Measurements from ENCODE around the gene SUCO.

Gene SUCO

GRCh38 chr1:172641492-172641891, 108.5 kb downstream of the SUCO start:
- no peak for TF ChIP-seq CTCF (IDR thresholded peaks at IDR 0.05; ENCODE audit: borderline replicate concordance, control extremely low read depth, extremely low read depth, insufficient read depth, missing control alignments)
- in situ Hi-C loops (cut with MboI; ENCODE audit: low sequenced_read_pairs, unreplicated experiment) = no loop called here

DNA sequence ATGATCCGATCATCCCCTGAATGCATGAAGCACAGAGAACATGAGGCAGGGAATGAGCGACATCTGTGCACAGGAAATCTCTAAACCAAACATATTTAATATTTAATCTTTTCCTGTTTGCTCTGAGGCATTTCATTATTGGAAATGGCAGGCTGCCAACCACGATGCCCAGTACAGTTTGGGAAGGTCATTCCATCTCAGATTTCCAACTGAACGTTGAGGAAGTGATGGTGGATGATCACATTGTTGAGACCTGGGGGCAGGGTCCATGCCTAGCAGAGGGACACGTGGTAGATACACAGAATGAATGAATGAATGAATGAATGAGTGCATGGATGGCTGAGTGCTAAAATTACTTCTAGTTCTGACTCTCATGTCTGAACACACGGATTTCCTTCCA, 110.0 kb downstream of the SUCO start:
- no peak for DNase-seq (ENCODE audit: low spot score)
- in situ Hi-C loops (cut with MboI; ENCODE audit: low sequenced_read_pairs, unreplicated experiment) = no loop called here
- TF ChIP-seq CTCF (IDR thresholded peaks at IDR 0.05; ENCODE audit: borderline replicate concordance, control extremely low read depth, extremely low read depth, insufficient read depth, missing control alignments) = no peak

More at GRCh38 chr1:172641492-172641891, 108.5 kb downstream of the SUCO start:
- no peak for DNase-seq (ENCODE audit: low spot score)

- DNase-seq (ENCODE audit: low spot score) = no peak
- in situ Hi-C loops (cut with MboI; ENCODE audit: low sequenced_read_pairs, unreplicated experiment) = no loop called here
- TF ChIP-seq CTCF (IDR thresholded peaks at IDR 0.05; ENCODE audit: borderline replicate concordance, control extremely low read depth, extremely low read depth, insufficient read depth, missing control alignments) = no peak
These were observed 113.7 kb downstream of the SUCO start for GRCh38 chr1:172646653-172647052.

DNA sequence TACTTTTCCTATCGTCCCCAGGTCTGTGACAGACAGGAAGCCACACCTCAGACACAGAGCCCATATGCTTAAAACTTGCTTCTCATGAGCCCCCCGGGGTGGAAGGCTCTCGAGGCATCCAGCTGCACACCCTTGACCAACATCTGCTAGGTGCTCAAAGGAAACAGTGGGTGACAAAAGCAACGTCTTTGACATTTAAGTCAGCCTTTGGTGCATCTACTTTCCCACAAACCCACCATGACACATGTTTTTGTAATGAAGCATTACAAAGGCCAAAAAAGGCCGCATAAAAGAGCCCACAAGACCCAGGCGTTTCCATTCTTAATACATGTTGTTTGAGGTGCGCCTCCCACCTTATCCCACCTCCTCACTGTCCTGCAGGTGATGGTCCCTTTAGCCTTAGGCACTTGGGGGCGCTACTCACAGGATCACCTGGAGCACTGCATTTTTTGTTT, 114.2 kb downstream of the SUCO start:
- TF ChIP-seq CTCF (IDR thresholded peaks at IDR 0.05; ENCODE audit: borderline replicate concordance, control extremely low read depth, extremely low read depth, insufficient read depth, missing control alignments) = no peak
- no peak for DNase-seq (ENCODE audit: low spot score)
- in situ Hi-C loops (cut with MboI; ENCODE audit: low sequenced_read_pairs, unreplicated experiment) = no loop called here

DNA sequence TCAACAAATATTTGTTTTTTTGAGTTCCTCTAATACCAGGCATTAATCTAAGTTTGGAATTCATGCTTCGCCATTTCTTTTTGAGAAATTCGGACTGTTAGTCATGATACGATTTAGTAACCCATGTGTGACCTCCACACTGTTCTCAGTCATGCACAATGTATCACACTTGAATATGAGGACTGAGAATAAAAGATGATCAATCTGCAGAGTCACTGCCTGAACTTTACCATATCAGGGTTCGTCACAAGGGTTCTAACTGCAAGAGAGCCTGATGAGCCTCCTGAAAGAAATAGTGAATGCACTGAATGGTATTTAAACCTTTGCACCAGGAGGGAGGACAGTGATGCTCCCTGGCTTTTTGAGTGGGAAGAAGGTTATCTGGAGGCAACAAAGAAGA, 115.0 kb downstream of the SUCO start:
- in situ Hi-C loops (cut with MboI; ENCODE audit: low sequenced_read_pairs, unreplicated experiment) = no loop called here
- no peak for TF ChIP-seq CTCF (IDR thresholded peaks at IDR 0.05; ENCODE audit: borderline replicate concordance, control extremely low read depth, extremely low read depth, insufficient read depth, missing control alignments)
- DNase-seq (ENCODE audit: low spot score) = no peak

DNA sequence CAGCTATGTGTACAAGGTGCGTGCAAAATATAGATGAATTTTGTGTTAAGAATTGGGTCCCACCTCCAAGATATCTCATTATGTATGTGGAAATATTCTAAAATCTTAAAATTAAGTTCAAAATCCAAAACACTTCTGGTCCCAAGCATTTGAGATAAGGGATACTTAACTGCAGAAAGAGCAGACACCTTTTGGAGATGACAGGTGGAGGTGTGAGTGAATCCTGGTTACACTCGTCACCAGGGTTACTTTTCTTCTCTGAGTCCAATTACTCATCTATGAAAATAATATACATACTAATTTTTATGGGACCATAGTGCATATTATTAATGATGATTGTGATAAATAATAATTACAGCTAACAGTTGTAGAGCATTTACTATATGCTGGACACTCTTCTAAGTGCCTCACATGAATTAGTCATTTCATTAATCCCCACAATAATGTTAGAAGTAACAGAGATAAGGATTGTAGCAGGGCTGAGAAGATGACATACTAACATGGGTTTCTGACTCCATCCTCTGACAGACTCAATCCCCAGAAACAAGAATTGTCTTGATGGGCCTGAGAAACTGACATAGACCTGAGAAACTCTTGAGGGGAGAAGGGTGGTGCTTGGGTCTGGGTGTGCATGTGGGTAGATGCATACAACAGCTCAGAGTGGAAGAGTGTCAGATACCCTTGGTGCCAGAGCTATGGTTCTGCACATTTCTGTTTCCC, 117.7 kb downstream of the SUCO start:
- no peak for DNase-seq (ENCODE audit: low spot score)
- in situ Hi-C loops (cut with MboI; ENCODE audit: low sequenced_read_pairs, unreplicated experiment) = no loop called here
- no peak for TF ChIP-seq CTCF (IDR thresholded peaks at IDR 0.05; ENCODE audit: borderline replicate concordance, control extremely low read depth, extremely low read depth, insufficient read depth, missing control alignments)
